Measurements from ENCODE around the gene FANCE.

GRCh38 chr6:35512740-35513139 lies 60.6 kb downstream of the FANCE start, which contains the start of gene TULP1:
- TF ChIP-seq SMARCA5 (IDR thresholded peaks at IDR 0.05): no peak
- TF ChIP-seq MNT (conservative IDR thresholded peaks at IDR 0.05): no peak
- TF ChIP-seq EP300 (IDR thresholded peaks at IDR 0.05; ENCODE audit: low read length): no peak
- TF ChIP-seq KLF13 (tag; IDR thresholded peaks at IDR 0.05; ENCODE audit: borderline replicate concordance, low read depth): no peak
- TF ChIP-seq TEAD4 (IDR thresholded peaks at IDR 0.05; ENCODE audit: low read length): no peak
- no peak for TF ChIP-seq TEAD4 (CRISPR knock-in tag; IDR thresholded peaks at IDR 0.05; ENCODE audit: borderline replicate concordance)
- no peak for TF ChIP-seq ZNF12 (CRISPR knock-in tag; IDR thresholded peaks at IDR 0.05)
- no peak for TF ChIP-seq ZNF589 (CRISPR knock-in tag; IDR thresholded peaks at IDR 0.05; ENCODE audit: low read depth)
- TF ChIP-seq BRCA1 (IDR thresholded peaks at IDR 0.05): no peak
- no peak for TF ChIP-seq BRCA1 (CRISPR knock-in tag; IDR thresholded peaks at IDR 0.05)
- TF ChIP-seq POLR2A (conservative IDR thresholded peaks at IDR 0.05): no peak
